Measurements from ENCODE around the gene LMBRD1. TPM values are rescaled to one million over a fixed set of nuclear protein-coding genes. Genes with fewer than 3 reads are reported as not detected.

The LMBRD1 gene
- total and polyA plus RNA-seq, 2 of the 8 experiments (the other 6 are each of a cell fraction or from before 2014, with no cell fraction given): 9.1 to 16.8 TPM

DNA sequence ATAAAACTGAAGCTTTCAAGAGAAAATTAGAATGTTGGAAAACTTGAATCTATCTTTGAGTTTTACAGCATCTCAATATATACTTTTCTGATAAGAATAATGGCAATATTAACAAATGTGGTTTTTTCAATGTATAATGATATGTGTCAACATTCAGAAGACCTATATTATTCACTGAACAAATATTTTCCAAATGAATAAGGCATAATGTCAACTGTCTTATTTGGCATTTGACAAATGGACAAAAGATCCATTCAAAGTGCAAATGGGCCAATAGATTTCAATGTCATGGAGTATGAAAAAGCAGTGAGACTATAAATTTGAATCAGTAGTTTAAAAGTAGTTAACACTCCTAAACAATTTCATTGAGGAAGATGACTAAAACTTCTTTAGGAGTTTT is 20.9 kb downstream of the LMBRD1 start (continued):
- no peak for TF ChIP-seq TBP (IDR thresholded peaks at IDR 0.05; ENCODE audit: low read depth, low read length)

DNA sequence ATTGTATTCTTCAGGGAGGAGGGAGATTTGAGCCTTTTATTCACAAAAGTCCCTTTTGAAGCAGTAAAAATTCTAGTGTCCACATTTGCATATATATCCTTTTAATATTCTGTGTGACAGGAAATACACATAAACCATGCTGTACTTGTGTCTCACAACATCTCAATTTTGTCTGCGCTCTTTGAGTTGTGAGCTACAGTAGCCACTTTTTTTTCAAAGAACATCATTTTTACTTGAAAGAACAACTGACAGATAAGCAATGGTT is 21.3 kb downstream of the LMBRD1 start:
- H3K23ac ChIP-seq (ENCODE audit: insufficient read length): no peak overlapping the region
- no peaks in the 10 kb centered on the region for H3K79me1 ChIP-seq (ENCODE audit: low read depth, low read length)
- H2AK5ac ChIP-seq (ENCODE audit: low read depth, low read length): no peak overlapping the region
- WGBS, 2 experiments (ENCODE audit: extremely low coverage in 1 of 2, insufficient coverage in 1 of 2, insufficient read length in 1 of 2, insufficient replicate concordance in 2 of 2, low coverage in 1 of 2, low lambda C conversion rate in 2 of 2, missing lambda C conversion rate in 1 of 2): 87% methylated on average over 1 of the region's 1 CpG; no CpG with 5 or more reads in 1 of the 2 experiments
- no peak for FAIRE-seq
- peaks cover 0 to 3% (median 0%) of the 10 kb centered on the region in 4 experiments; a peak in 1 of 8 replicates for H3K36me3 ChIP-seq (ENCODE audit: control insufficient read depth in 2 of 4, insufficient read depth in 4 of 4, low read length in 3 of 4)
- H4K5ac ChIP-seq (ENCODE audit: insufficient read length, low read depth, low read length): no peak overlapping the region
- no peaks in the 10 kb centered on the region for H4K20me1 ChIP-seq (replicated peaks in 1 of 2; ENCODE audit: control insufficient read depth in 1 of 2, insufficient read depth in 2 of 2, low read length in 2 of 2)
- no peak overlapping the region for H4K91ac ChIP-seq (replicated peaks; ENCODE audit: insufficient read length, low read length)
- no peak overlapping the region for H2BK5ac ChIP-seq (ENCODE audit: low read depth, low read length)
- H3K4me3 ChIP-seq (ENCODE audit: extremely low read depth in 1 of 4, insufficient read depth in 2 of 4, low read depth in 3 of 4, low read length in 4 of 4): no peak overlapping the region
- H3K9me3 ChIP-seq (ENCODE audit: insufficient read depth in 2 of 2, low read depth in 1 of 2, low read length in 1 of 2): peaks cover 0 to 3% of the 10 kb centered on the region in 2 experiments; a peak in 1 of 4 replicates
- H3K4me2 ChIP-seq (ENCODE audit: insufficient read depth in 1 of 2, low read depth in 2 of 2, low read length in 2 of 2): no peak overlapping the region
- no peaks in the 10 kb centered on the region for H3K23me2 ChIP-seq (ENCODE audit: low read depth, low read length)
- DNase-seq (ENCODE audit: low read depth in 1 of 2, low spot score in 2 of 2): no peak
- H3K79me2 ChIP-seq (ENCODE audit: control insufficient read depth in 1 of 2, insufficient read depth in 2 of 2, low read length in 2 of 2): no peaks in the 10 kb centered on the region
- no peak overlapping the region for H2BK15ac ChIP-seq (ENCODE audit: low read length)
- no peak overlapping the region for H3K18ac ChIP-seq (ENCODE audit: extremely low read depth, low read length)
- H3K27ac ChIP-seq (ENCODE audit: low read depth, low read length): no peak overlapping the region
- H2BK120ac ChIP-seq (replicated peaks; ENCODE audit: low read depth, low read length): no peak overlapping the region
- no peaks in the 10 kb centered on the region for H3K4me1 ChIP-seq (replicated peaks in 1 of 4; ENCODE audit: control insufficient read depth in 3 of 4, insufficient read depth in 4 of 4, low read length in 3 of 4)
- no peak overlapping the region for H2AFZ ChIP-seq (ENCODE audit: low read length)
- no peak overlapping the region for H3K14ac ChIP-seq (ENCODE audit: insufficient read length)
- POLR2A ChIA-PET (ENCODE audit: partially characterized antibody): no interaction called here
- no peak overlapping the region for H2BK12ac ChIP-seq (ENCODE audit: low read depth, low read length)
- H3K4ac ChIP-seq (replicated peaks; ENCODE audit: insufficient read length, low read depth, low read length): no peak overlapping the region
- H4K8ac ChIP-seq (ENCODE audit: extremely low read depth, insufficient read depth, low read length): no peak overlapping the region
- H3K27me3 ChIP-seq (replicated peaks in 1 of 4; ENCODE audit: control insufficient read depth in 3 of 4, extremely low read depth in 1 of 4, insufficient read depth in 3 of 4, low read length in 3 of 4): no peaks in the 10 kb centered on the region
- CTCF ChIA-PET (ENCODE audit: partially characterized antibody): no interaction called here
- no peak overlapping the region for H2BK20ac ChIP-seq (ENCODE audit: low read length)
- no peak overlapping the region for H3K56ac ChIP-seq (replicated peaks; ENCODE audit: insufficient read length, low read depth, low read length)
- no peak overlapping the region for H3K9ac ChIP-seq (replicated peaks in 1 of 4; ENCODE audit: extremely low read depth in 1 of 4, low read depth in 3 of 4, low read length in 3 of 4)
- TF ChIP-seq CREB1 (IDR thresholded peaks at IDR 0.05) (no peak), JUN (IDR thresholded peaks at IDR 0.05; ENCODE audit: low read depth, low read length) (no peak), NANOG (IDR thresholded peaks at IDR 0.05; ENCODE audit: insufficient read depth, low read depth, low read length, poor library complexity, severe bottlenecking) (no peak), POLR2AphosphoS5 (IDR thresholded peaks at IDR 0.05; ENCODE audit: low read depth, low read length) (no peak), SIN3A (conservative IDR thresholded peaks at IDR 0.05 in 1 of 2, IDR thresholded peaks at IDR 0.05 in 1 of 2; ENCODE audit: low read depth in 1 of 2, low read length in 2 of 2) (no peak), HDAC6 (IDR thresholded peaks at IDR 0.05; ENCODE audit: low read depth, low read length) (no peak), SP1 (IDR thresholded peaks at IDR 0.05; ENCODE audit: low read depth, low read length) (no peak), ASH2L (IDR thresholded peaks at IDR 0.05; ENCODE audit: low read length) (no peak), RAD21 (IDR thresholded peaks at IDR 0.05 in 1 of 2, conservative IDR thresholded peaks at IDR 0.05 in 1 of 2; ENCODE audit: low read depth in 2 of 2, low read length in 2 of 2) (no peak), BCL11A (IDR thresholded peaks at IDR 0.05; ENCODE audit: low read depth in 2 of 2, low read length in 2 of 2) (no peak)
- TF ChIP-seq, protein P1, sequence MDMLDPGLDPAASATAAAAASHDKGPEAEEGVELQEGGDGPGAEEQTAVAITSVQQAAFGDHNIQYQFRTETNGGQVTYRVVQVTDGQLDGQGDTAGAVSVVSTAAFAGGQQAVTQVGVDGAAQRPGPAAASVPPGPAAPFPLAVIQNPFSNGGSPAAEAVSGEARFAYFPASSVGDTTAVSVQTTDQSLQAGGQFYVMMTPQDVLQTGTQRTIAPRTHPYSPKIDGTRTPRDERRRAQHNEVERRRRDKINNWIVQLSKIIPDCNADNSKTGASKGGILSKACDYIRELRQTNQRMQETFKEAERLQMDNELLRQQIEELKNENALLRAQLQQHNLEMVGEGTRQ (IDR thresholded peaks at IDR 0.05; ENCODE audit: low read length): no peak
